Skeletal muscle tissue (tissue), 4 donors: ENCODE data around the gene RIMS1. TPM values are rescaled to one million over a fixed set of nuclear protein-coding genes. Genes with fewer than 3 reads are reported as not detected.
"Not testable (repeated sequence)": the region's sequence is repeated elsewhere in the genome, so short reads cannot be mapped to it uniquely, and the experiment has no call there.

Experiments used
- H3K27ac ChIP-seq: one replicate; pipeline ENCODE4 v1.7.0; 2013; ENCODE audit warnings: mild to moderate bottlenecking, low read depth, low read length, inconsistent platforms
- H3K27me3 ChIP-seq, 3 donors: one replicate each; pipeline ENCODE4 v1.7.0; 2013; ENCODE audit warnings: low read length in 3 of 3; ENCODE audit not compliant: control insufficient read depth in 3 of 3, insufficient read depth in 3 of 3
- H3K36me3 ChIP-seq, 3 donors: one replicate each; pipeline ENCODE4 v1.7.0; 2013; ENCODE audit warnings: low read length in 3 of 3; ENCODE audit not compliant: control insufficient read depth in 3 of 3, insufficient read depth in 3 of 3
- H3K4me1 ChIP-seq, 3 donors: one replicate each; pipeline ENCODE4 v1.7.0; 2013; ENCODE audit warnings: low read length in 3 of 3, mild to moderate bottlenecking in 3 of 3; ENCODE audit not compliant: control insufficient read depth in 3 of 3, insufficient read depth in 3 of 3
- H3K4me3 ChIP-seq, 3 donors: one replicate each; pipeline ENCODE4 v1.7.0; 2013; ENCODE audit warnings: low read length in 3 of 3
- H3K9ac ChIP-seq, 3 donors: one replicate each; pipeline ENCODE4 v1.7.0; 2013; ENCODE audit warnings: low read length in 3 of 3, mild to moderate bottlenecking in 3 of 3, moderate library complexity in 2 of 3, low read depth in 1 of 3
- H3K9me3 ChIP-seq, 3 donors: one replicate each; pipeline ENCODE4 v1.7.0; 2013; ENCODE audit warnings: low read length in 3 of 3; ENCODE audit not compliant: control insufficient read depth in 3 of 3
- total RNA-seq: library from RNA; depleted of rRNA; stranded (reverse); fragments of >200 nt; gene quantifications from one replicate; pipeline ENCODE4 v1.2.3, GENCODE V29; 2014
- donor health status: Osteomylitis.

Gene RIMS1
- total RNA-seq, 1 donor from 2014 or later: 15.7 TPM

DNA sequence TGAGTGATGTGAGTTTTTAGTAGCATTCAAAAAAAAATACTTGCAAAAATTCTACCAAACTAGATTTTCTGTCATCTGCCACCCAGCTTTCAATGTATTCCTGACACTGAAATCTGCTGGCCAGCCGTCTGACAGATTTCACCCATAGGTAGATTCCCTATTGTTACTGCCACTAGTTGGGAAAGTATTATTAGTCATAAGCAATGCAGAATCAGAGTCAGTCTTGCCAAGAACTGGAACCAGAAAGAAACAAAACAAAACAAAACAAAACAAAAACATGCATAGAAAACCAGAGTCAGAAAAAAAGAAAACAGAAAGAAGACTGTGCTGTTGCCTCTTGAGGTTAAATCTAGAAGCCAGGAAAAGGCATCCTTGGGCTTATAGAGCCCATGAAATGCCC, 442.4 kb downstream of the RIMS1 start:
- Histone ChIP-seq H3K9me3 (no peaks in the 10 kb centered on the region), H3K27ac (no peak overlapping the region), H3K4me1 (no peaks in the 10 kb centered on the region), H3K27me3 (no peaks in the 10 kb centered on the region), H3K9ac (no peak overlapping the region), H3K4me3 (no peak overlapping the region), H3K36me3 (no peaks in the 10 kb centered on the region)

DNA sequence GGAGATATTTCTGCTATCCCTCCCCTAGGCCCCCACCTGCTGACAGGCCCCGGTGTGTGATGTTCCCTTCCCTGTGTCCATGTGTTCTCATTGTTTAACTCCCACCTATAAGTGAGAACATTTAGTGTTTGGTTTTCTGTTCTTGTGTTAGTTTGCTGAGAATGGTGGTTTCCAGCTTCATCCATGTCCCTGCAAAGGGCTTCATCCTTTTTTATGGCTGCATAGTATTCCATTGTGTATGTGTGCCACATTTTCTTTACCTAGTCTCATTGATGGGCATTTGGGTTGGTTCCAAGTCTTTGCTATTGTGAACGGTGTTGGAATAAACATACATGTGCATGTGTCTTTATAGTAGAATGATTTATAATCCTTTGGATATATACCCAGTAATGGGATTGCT, 448.9 kb downstream of the RIMS1 start:
- H3K27ac ChIP-seq, H3K36me3 ChIP-seq, H3K9me3 ChIP-seq: not testable (repeated sequence)

DNA sequence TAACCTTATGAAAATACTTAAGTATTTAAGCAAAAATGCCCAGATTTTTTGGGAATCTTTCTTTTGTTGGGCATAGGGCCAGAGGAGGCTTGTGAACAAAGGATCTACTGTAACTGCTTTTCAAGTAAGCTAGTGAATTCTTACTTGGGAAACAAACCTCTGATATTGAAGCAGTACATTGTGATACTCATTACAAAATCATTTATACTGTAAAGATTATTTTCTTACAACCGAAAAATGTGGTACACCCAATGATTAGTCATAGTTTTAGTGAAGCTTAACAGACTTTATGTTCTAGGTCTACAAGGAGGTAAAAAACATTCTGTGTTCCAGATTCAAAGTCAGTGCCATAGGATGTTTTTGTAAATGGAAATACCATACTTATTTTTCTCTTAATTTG, 462.6 kb downstream of the RIMS1 start:
- Histone ChIP-seq H3K9me3 (no peaks in the 10 kb centered on the region), H3K4me1 (no peaks in the 10 kb centered on the region), H3K4me3 (no peak overlapping the region), H3K36me3 (no peaks in the 10 kb centered on the region), H3K9ac (no peak overlapping the region), H3K27ac (no peak overlapping the region), H3K27me3 (no peaks in the 10 kb centered on the region)

More for the DNA sequence above, 448.9 kb downstream of the RIMS1 start:
- not testable (repeated sequence) for H3K4me3 ChIP-seq, H3K27me3 ChIP-seq, H3K4me1 ChIP-seq, H3K9ac ChIP-seq

DNA sequence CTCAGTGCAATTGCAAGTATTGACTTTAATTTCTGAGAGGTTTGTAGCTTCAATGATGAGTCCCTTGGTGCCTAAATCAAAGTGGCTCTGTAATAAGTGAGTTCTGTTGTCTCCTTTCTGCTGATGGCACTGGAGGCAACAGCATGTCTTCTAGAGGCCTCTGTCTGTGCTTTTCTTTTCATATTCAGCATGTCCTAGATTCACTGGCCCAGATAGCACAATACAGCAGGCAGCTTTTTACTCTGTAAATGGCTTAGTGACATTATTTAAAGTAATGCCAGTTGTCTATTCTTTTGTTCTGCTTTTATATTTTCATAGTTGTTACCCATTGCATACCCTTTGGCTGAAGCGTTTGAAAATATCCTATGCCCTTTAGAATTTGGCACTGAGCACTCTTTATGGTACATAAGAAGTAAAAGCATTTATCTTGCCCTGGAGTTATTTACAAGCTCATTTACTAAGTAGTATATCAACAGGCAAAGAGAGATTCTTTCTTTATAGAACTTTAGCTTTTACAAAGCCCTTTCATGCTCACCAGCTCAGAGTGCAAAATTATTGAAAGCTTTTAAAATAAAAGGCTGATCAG, 464.0 kb downstream of the RIMS1 start:
- Histone ChIP-seq H3K9me3 (no peaks in the 10 kb centered on the region), H3K27ac (no peak overlapping the region), H3K4me1 (no peaks in the 10 kb centered on the region), H3K9ac (no peak overlapping the region), H3K27me3 (no peaks in the 10 kb centered on the region), H3K36me3 (no peaks in the 10 kb centered on the region), H3K4me3 (no peak overlapping the region)

DNA sequence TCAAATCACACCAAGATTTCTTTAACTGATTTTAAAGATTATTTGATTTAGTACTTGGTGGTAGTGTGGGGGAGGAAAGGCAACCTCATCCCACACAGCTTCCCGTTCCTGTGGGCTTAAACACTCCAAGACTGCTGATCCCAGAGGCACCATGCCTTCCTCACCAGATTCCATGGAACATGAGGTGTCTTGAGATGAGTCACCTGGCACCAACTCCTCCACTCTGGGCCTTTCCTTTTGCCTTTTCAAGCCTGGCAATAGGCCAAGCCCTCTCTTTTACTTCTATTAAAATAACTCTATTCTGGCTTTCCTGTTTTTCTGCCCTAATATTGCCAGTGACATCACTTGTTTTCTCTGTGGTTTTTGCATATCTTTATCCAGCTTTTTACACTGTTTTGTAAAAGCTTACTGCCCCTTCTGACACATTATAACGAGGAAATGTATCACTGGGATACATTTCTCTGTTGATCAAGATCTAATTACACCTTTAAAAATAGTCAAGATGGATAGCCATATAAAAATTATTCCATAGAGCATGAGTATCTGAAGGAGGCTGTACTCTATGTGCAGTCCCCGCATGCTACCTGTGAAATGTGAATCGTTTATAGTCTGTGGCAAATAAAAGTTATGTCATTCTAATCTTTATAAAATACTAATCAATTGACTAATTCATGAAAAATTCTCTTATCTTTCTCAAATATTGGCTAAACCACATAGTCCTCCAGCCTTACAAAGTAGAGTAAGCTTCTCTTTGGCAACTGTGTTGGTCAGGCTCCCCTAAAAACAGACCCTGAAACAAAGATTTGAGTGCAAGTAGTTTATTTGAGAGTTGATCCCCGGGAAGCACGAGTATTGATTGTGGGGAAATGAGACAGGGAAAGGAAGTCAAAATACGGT, 477.7 kb downstream of the RIMS1 start:
- Histone ChIP-seq H3K9ac (no peak overlapping the region), H3K27me3 (no peaks in the 10 kb centered on the region), H3K4me1 (no peaks in the 10 kb centered on the region), H3K36me3 (no peaks in the 10 kb centered on the region), H3K9me3 (no peaks in the 10 kb centered on the region), H3K4me3 (no peak overlapping the region), H3K27ac (no peak overlapping the region)

DNA sequence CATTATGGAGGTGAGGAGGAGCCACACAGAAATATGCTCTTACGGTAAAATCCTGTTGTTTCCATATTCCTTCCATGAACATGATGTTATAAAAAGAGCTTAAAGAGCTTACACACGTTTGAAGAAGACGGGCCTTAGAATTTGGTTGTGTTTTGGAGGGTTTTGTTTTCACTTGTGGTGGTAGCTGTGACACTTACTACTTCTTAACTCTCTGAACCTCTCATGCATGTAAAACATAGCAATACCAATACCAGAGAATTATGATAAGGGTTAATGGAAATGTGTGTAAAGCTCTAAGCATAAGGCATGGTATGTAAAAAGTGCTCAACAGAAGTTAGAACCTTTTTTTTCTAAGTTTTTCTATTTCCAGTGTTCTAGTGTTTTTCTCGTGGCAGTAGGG, 479.4 kb downstream of the RIMS1 start:
- Histone ChIP-seq H3K9me3 (no peaks in the 10 kb centered on the region), H3K27me3 (no peaks in the 10 kb centered on the region), H3K4me3 (no peak overlapping the region), H3K4me1 (no peaks in the 10 kb centered on the region), H3K27ac (no peak overlapping the region), H3K9ac (no peak overlapping the region), H3K36me3 (no peaks in the 10 kb centered on the region)

DNA sequence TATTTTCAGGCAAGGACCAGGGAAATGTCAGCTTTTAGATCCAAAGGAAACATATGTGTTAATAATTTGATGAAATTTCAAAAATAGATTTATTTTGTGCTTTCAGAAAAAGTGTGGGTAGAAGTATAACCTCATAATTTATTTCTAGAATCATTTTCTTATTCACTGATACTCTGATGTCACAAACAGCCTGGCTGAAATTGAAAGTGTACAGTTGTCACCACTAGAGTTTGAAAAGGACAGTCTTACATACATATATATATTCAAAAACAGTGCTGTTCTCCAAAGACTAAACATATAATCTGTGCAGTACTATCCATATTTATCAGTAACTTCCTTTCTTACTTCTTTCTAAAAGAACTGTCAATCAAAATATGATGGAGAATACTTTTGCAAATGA, 481.1 kb downstream of the RIMS1 start:
- Histone ChIP-seq H3K9me3 (no peaks in the 10 kb centered on the region), H3K27ac (no peak overlapping the region), H3K9ac (no peak overlapping the region), H3K4me3 (no peak overlapping the region), H3K36me3 (no peaks in the 10 kb centered on the region), H3K27me3 (no peaks in the 10 kb centered on the region), H3K4me1 (no peaks in the 10 kb centered on the region)

DNA sequence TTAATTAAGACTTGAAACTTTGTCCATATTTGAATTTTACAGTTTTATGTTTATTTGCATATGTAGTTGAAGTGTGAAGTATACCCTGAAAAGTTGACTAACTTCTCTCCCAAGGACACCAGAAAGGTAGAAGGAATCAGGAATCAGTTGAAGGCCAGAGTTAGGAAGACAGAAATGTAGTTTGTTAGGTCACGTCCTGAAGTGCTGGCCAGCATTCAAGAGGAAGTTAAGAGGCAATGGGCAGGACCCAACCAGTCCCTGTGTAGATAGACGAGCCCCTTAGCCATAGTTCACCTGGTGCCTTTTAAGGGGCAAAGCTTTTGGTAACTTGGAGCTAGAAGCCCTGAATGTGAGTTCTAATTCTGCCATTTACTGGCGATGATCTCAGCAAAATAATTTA, 485.1 kb downstream of the RIMS1 start:
- Histone ChIP-seq H3K9me3 (no peaks in the 10 kb centered on the region), H3K9ac (no peak overlapping the region), H3K36me3 (no peaks in the 10 kb centered on the region), H3K27me3 (no peaks in the 10 kb centered on the region), H3K4me1 (no peaks in the 10 kb centered on the region), H3K27ac (no peak overlapping the region), H3K4me3 (no peak overlapping the region)

DNA sequence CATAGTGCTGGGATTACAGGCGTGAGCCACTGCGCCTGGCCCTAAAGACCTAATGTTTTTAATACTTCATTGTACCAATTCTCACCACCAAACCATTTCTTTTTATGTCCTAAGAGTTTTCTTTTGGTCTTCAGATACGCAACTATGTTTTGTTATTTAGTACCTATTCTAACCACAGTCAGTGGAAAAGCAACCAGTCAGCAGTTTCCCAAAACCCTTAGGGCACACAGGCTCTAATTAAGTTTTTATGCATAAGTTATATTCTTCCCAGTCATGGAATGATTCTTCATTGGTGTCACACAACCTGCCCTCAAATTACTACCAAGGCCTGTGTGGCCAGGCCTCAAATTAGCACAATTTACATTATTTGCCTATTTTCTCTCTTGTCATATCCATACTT, 487.8 kb downstream of the RIMS1 start:
- Histone ChIP-seq H3K36me3 (no peaks in the 10 kb centered on the region), H3K9ac (no peak overlapping the region), H3K27me3 (no peaks in the 10 kb centered on the region), H3K9me3 (no peaks in the 10 kb centered on the region), H3K4me3 (no peak overlapping the region), H3K27ac (no peak overlapping the region), H3K4me1 (no peaks in the 10 kb centered on the region)

DNA sequence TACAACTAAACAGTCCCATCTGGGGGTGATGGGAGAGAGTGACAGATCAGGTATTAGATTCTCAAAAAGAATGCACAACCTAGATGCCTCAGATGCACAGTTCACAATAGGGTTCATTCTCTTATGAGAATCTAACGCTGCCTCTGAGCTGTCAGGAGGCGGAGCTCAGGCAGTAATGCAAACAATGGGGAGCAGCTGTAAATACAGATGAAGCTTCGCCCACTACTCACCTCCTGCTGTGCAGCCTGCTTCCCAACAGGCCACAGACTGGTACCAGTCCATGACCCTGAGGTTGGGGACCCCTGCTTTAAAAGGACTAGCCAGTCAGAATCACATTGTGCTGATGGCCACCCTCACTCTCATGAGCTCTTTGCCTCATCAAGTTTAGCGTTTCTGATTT, 488.5 kb downstream of the RIMS1 start:
- Histone ChIP-seq H3K4me3 (no peak overlapping the region), H3K27me3 (no peaks in the 10 kb centered on the region), H3K27ac (no peak overlapping the region), H3K4me1 (no peaks in the 10 kb centered on the region), H3K36me3 (no peaks in the 10 kb centered on the region), H3K9me3 (no peaks in the 10 kb centered on the region), H3K9ac (no peak overlapping the region)
